Measurements from ENCODE around the gene UNC13B. TPM values are rescaled to one million over a fixed set of nuclear protein-coding genes. Genes with fewer than 3 reads are reported as not detected.
"Not testable (repeated sequence)": the region's sequence is repeated elsewhere in the genome, so short reads cannot be mapped to it uniquely, and the experiment has no call there.

The UNC13B gene
- total RNA-seq, 4 donors from 2014 or later = 28.0 to 39.3 (median 34.3) TPM

DNA sequence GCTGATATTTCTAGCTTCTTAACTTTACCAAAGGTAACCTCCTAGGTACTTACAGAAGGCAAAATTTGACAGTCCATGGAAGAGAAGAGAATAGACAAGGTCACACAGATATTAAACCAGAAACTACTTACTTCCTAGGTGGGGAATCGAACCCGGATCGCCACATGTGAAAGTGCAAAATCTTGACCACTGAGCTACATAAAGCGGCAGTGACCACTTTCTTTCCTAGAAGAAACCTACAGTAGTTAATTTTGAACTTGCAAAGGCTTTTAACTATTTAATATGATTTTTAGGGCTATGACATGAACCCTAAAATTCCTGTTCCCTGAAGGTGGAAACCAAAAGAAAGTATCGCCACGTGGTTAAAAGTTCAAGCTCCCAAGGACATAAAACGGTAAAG lies 25.8 kb upstream of the UNC13B start:
- H3K4me1 ChIP-seq = no peaks in the 10 kb centered on the region
- H3K9me3 ChIP-seq = peaks cover 0 to 3% (median 0%) of the 10 kb centered on the region in 4 donors
- no peaks in the 10 kb centered on the region for H3K27me3 ChIP-seq
- WGBS, 2 donors = 88 to 95% methylated on average over 7 of the region's 7 CpGs
- TF ChIP-seq CTCF (IDR thresholded peaks at IDR 0.05) (no peak), EP300 (IDR thresholded peaks at IDR 0.05) (no peak), POLR2A (IDR thresholded peaks at IDR 0.05) (no peak)
- no peak for DNase-seq (ENCODE audit: low spot score in 2 of 2)
- H3K27ac ChIP-seq = no peak overlapping the region
- no peak overlapping the region for H3K4me3 ChIP-seq
- H3K36me3 ChIP-seq = no peaks in the 10 kb centered on the region

DNA sequence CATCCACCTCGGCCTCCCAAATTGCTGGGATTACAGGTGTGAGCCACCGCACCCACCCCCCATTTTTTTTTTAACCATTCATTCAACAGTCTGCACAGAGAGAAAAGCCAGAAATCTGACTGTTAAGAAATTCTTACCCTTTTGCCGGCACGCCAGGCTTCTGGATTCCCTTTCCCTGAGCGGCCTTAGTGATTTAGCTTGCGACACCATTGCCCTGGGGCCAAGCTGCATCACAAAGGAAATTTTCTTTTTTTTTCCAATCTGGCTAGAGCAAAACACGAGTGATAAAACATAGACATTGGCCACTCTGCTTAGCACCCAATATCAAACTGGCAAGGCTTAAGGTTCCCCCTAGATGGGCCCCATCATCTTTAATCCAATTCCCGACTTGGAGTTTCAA lies 24.9 kb upstream of the UNC13B start:
- H3K4me3 ChIP-seq = no peak overlapping the region
- TF ChIP-seq CTCF (IDR thresholded peaks at IDR 0.05) (no peak), EP300 (IDR thresholded peaks at IDR 0.05) (no peak), POLR2A (IDR thresholded peaks at IDR 0.05) (no peak)
- no peak overlapping the region for H3K27ac ChIP-seq
- H3K4me1 ChIP-seq = no peaks in the 10 kb centered on the region
- no peaks in the 10 kb centered on the region for H3K36me3 ChIP-seq
- no peak for DNase-seq (ENCODE audit: low spot score in 2 of 2)
- 72 to 77% methylated on average over 8 of the region's 8 CpGs for WGBS, 2 donors
- peaks cover 0 to 12% (median 2%) of the 10 kb centered on the region in 4 donors for H3K9me3 ChIP-seq
- H3K27me3 ChIP-seq = no peaks in the 10 kb centered on the region

- no peaks in the 10 kb centered on the region for H3K27me3 ChIP-seq
- no peak for TF ChIP-seq EP300 (IDR thresholded peaks at IDR 0.05)
- no peak for TF ChIP-seq CTCF (IDR thresholded peaks at IDR 0.05)
- TF ChIP-seq POLR2A (IDR thresholded peaks at IDR 0.05) = no peak
- H3K4me3 ChIP-seq = no peak overlapping the region
- no peak for DNase-seq (ENCODE audit: low spot score in 2 of 2)
- H3K36me3 ChIP-seq = no peaks in the 10 kb centered on the region
- H3K27ac ChIP-seq = no peak overlapping the region
- H3K9me3 ChIP-seq = peaks cover 0 to 35% (median 6%) of the 10 kb centered on the region in 4 donors
- H3K4me1 ChIP-seq = no peaks in the 10 kb centered on the region
- WGBS, 2 donors = 81 to 86% methylated on average over 2 of the region's 2 CpGs
These were observed 21.7 kb upstream of the UNC13B start for GRCh38 chr9:35140093-35140492.

DNA sequence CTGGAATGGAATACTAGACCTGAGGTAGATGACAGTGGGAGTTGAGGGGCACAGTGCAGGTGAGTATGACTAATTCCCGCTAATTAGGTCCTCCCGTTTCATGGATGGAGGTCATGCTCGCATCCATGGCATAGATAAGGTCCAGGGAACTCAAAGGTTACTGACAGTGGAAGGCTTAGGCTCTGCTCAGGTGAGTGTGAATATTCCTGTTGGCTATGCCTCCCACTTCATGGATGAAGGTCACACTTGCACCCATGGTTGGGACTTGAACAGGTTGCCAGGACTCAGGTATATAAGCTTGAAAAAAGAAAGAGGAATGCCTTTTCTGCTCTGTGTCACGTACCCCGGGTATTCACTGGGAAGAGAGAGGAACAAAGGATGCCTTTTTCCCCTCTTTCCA lies 19.8 kb upstream of the UNC13B start:
- Histone ChIP-seq H3K27me3 (no peaks in the 10 kb centered on the region), H3K4me1 (no peaks in the 10 kb centered on the region), H3K9me3 (peaks cover 0 to 48% (median 6%) of the 10 kb centered on the region in 4 donors), H3K4me3 (no peak overlapping the region), H3K27ac (no peak overlapping the region), H3K36me3 (no peaks in the 10 kb centered on the region)
- WGBS, 2 donors = 88 to 94% methylated on average over 5 of the region's 5 CpGs
- no peak for DNase-seq (ENCODE audit: low spot score in 2 of 2)
- TF ChIP-seq POLR2A (IDR thresholded peaks at IDR 0.05) = no peak
- no peak for TF ChIP-seq EP300 (IDR thresholded peaks at IDR 0.05)
- TF ChIP-seq CTCF (IDR thresholded peaks at IDR 0.05) = no peak

GRCh38 chr9:35147941-35148563 lies 13.8 kb upstream of the UNC13B start:
- not testable (repeated sequence) for DNase-seq (ENCODE audit: low spot score in 2 of 2); H3K27ac ChIP-seq; H3K27me3 ChIP-seq; H3K36me3 ChIP-seq; H3K4me3 ChIP-seq; H3K4me1 ChIP-seq
- peaks cover 0 to 59% (median 5%) of the 10 kb centered on the region in 4 donors for H3K9me3 ChIP-seq
- 81 to 83% methylated on average over 5 of the region's 5 CpGs for WGBS, 2 donors

DNA sequence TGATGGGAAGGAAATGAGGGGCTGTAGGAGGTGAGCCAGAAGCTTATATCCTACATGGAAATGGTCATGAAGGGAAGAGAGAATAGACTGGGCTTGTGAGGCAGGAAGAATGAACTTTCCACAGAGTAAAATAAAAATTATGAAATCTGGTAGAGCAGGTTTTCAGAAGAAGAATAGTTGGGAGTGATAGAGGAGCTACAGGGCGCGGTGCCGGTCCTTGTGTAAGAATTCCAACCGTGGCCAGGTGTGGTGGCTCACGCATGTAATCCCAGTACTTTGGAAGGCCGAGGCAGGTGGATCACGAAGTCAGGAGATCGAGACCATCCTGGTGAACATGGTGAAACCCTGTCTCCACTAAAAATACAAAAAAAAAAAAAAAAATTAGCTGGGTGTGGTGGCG lies 8.9 kb upstream of the UNC13B start:
- Histone ChIP-seq H3K9me3 (peaks cover 0 to 25% (median 4%) of the 10 kb centered on the region in 4 donors), H3K36me3 (no peaks in the 10 kb centered on the region), H3K27ac (no peak overlapping the region), H3K27me3 (no peaks in the 10 kb centered on the region), H3K4me3 (no peak overlapping the region), H3K4me1 (no peaks in the 10 kb centered on the region)
- no peak for DNase-seq (ENCODE audit: low spot score in 2 of 2)
- WGBS, 2 donors = 92 to 93% methylated on average over 9 of the region's 9 CpGs
- TF ChIP-seq CTCF (IDR thresholded peaks at IDR 0.05) (no peak), POLR2A (IDR thresholded peaks at IDR 0.05) (no peak), EP300 (IDR thresholded peaks at IDR 0.05) (no peak)
